Measurements from ENCODE around the gene ABCF2. TPM values are rescaled to one million over a fixed set of nuclear protein-coding genes. Genes with fewer than 3 reads are reported as not detected.

ABCF2 gene
- total and polyA plus RNA-seq, 2 donors (not counting 1 experiment from before 2014, with no cell fraction given) = 16.1 to 30.2 TPM

GRCh38 chr7:151189038-151189437, 38.0 kb downstream of the ABCF2 start:
- H3K27ac ChIP-seq (ENCODE audit: low read length in 2 of 2) = no peak overlapping the region
- DNase-seq (no peak), ATAC-seq (ENCODE audit: low read depth) (no peak)
- Mint-ChIP-seq H3K27me3 (peaks cover 25% of the 10 kb centered on the region), H3K9me3 (ENCODE audit: insufficient read depth) (no peaks in the 10 kb centered on the region), H3K4me1 (peaks cover 4% of the 10 kb centered on the region), H3K4me3 (no peak overlapping the region), H3K27ac (no peak overlapping the region)
- TF ChIP-seq, protein P1, sequence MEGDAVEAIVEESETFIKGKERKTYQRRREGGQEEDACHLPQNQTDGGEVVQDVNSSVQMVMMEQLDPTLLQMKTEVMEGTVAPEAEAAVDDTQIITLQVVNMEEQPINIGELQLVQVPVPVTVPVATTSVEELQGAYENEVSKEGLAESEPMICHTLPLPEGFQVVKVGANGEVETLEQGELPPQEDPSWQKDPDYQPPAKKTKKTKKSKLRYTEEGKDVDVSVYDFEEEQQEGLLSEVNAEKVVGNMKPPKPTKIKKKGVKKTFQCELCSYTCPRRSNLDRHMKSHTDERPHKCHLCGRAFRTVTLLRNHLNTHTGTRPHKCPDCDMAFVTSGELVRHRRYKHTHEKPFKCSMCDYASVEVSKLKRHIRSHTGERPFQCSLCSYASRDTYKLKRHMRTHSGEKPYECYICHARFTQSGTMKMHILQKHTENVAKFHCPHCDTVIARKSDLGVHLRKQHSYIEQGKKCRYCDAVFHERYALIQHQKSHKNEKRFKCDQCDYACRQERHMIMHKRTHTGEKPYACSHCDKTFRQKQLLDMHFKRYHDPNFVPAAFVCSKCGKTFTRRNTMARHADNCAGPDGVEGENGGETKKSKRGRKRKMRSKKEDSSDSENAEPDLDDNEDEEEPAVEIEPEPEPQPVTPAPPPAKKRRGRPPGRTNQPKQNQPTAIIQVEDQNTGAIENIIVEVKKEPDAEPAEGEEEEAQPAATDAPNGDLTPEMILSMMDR (IDR thresholded peaks at IDR 0.05) = no peak
- no peak for TF ChIP-seq EZH2 (IDR thresholded peaks at IDR 0.05; ENCODE audit: borderline replicate concordance, insufficient read depth, low read depth, low read length, poor library complexity, severe bottlenecking)
- no peaks in the 10 kb centered on the region for H4K20me1 ChIP-seq (ENCODE audit: control insufficient read depth, insufficient read depth, low read length, poor library complexity, severe bottlenecking)
- H3K9ac ChIP-seq (ENCODE audit: low read length) = no peak overlapping the region
- no CpG with 5 or more reads among the region's 4 CpGs for WGBS (ENCODE audit: insufficient coverage)
- CTCF ChIA-PET = no interaction called here
- H2AFZ ChIP-seq (ENCODE audit: insufficient read depth, low read depth, low read length, poor library complexity, severe bottlenecking) = no peak overlapping the region
- H3K79me2 ChIP-seq (ENCODE audit: control insufficient read depth, insufficient read depth, low read length) = no peaks in the 10 kb centered on the region
- POLR2A ChIA-PET = no interaction called here
- peaks cover 0 to 10% (median 0%) of the 10 kb centered on the region in 4 experiments for H3K27me3 ChIP-seq (replicated peaks in 1 of 4; ENCODE audit: control extremely low read depth in 1 of 4, control insufficient read depth in 3 of 4, insufficient read depth in 4 of 4, low read length in 3 of 4)
- intact Hi-C loops (cut with micrococcal nuclease) = no loop called here
- H3K4me3 ChIP-seq (ENCODE audit: control extremely low read depth in 1 of 5, extremely low read depth in 1 of 5, insufficient read depth in 1 of 5, low read depth in 2 of 5, low read length in 4 of 5) = no peak overlapping the region
- no peaks in the 10 kb centered on the region for H3K9me3 ChIP-seq (ENCODE audit: control extremely low read depth in 1 of 3, control insufficient read depth in 2 of 3, insufficient read depth in 1 of 3, low read length in 2 of 3)
- no peaks in the 10 kb centered on the region for H3K36me3 ChIP-seq (replicated peaks in 1 of 2; ENCODE audit: control extremely low read depth in 1 of 2, control insufficient read depth in 1 of 2, extremely low read depth in 1 of 2, insufficient read depth in 2 of 2, low read length in 1 of 2)
- no peaks in the 10 kb centered on the region for H3K4me1 ChIP-seq (ENCODE audit: control insufficient read depth in 2 of 2, insufficient read depth in 2 of 2, low read length in 2 of 2)
- no peak overlapping the region for H3K4me2 ChIP-seq (replicated peaks; ENCODE audit: low read depth, low read length, poor library complexity, severe bottlenecking)

- POLR2A ChIA-PET = no interaction called here
- H3K27ac Mint-ChIP-seq = no peak overlapping the region
- CTCF ChIA-PET = no interaction called here
- H3K4me3 Mint-ChIP-seq = no peak overlapping the region
- intact Hi-C loops (cut with micrococcal nuclease) = no loop called here
- Histone ChIP-seq H3K4me3 (ENCODE audit: control extremely low read depth in 1 of 5, extremely low read depth in 1 of 5, insufficient read depth in 1 of 5, low read depth in 2 of 5, low read length in 4 of 5) (no peak overlapping the region), H3K9ac (ENCODE audit: low read length) (no peak overlapping the region), H3K9me3 (ENCODE audit: control extremely low read depth in 1 of 3, control insufficient read depth in 2 of 3, insufficient read depth in 1 of 3, low read length in 2 of 3) (no peaks in the 10 kb centered on the region), H3K4me1 (ENCODE audit: control insufficient read depth in 2 of 2, insufficient read depth in 2 of 2, low read length in 2 of 2) (no peaks in the 10 kb centered on the region), H2AFZ (ENCODE audit: insufficient read depth, low read depth, low read length, poor library complexity, severe bottlenecking) (no peak overlapping the region), H3K36me3 (replicated peaks in 1 of 2; ENCODE audit: control extremely low read depth in 1 of 2, control insufficient read depth in 1 of 2, extremely low read depth in 1 of 2, insufficient read depth in 2 of 2, low read length in 1 of 2) (no peaks in the 10 kb centered on the region), H3K27me3 (replicated peaks in 1 of 4; ENCODE audit: control extremely low read depth in 1 of 4, control insufficient read depth in 3 of 4, insufficient read depth in 4 of 4, low read length in 3 of 4) (peaks cover 0 to 8% (median 0%) of the 10 kb centered on the region in 4 experiments), H3K79me2 (ENCODE audit: control insufficient read depth, insufficient read depth, low read length) (no peaks in the 10 kb centered on the region), H3K27ac (ENCODE audit: low read length in 2 of 2) (no peak overlapping the region), H3K4me2 (replicated peaks; ENCODE audit: low read depth, low read length, poor library complexity, severe bottlenecking) (no peak overlapping the region), H4K20me1 (ENCODE audit: control insufficient read depth, insufficient read depth, low read length, poor library complexity, severe bottlenecking) (no peaks in the 10 kb centered on the region)
- no peak for ATAC-seq (ENCODE audit: low read depth)
- no peaks in the 10 kb centered on the region for H3K9me3 Mint-ChIP-seq (ENCODE audit: insufficient read depth)
- H3K27me3 Mint-ChIP-seq = peaks cover 25% of the 10 kb centered on the region
- no peak for TF ChIP-seq EZH2 (IDR thresholded peaks at IDR 0.05; ENCODE audit: borderline replicate concordance, insufficient read depth, low read depth, low read length, poor library complexity, severe bottlenecking)
- TF ChIP-seq, protein P1 (IDR thresholded peaks at IDR 0.05) = no peak
- peaks cover 4% of the 10 kb centered on the region for H3K4me1 Mint-ChIP-seq
- no peak for DNase-seq
- WGBS (ENCODE audit: insufficient coverage) = 28% methylated on average over 4 of the region's 5 CpGs
Measured at GRCh38 chr7:151188252-151188542, 38.8 kb downstream of the ABCF2 start.
